GM12865 (cell line): Measurements from ENCODE around the gene PRPF39.
"Not testable (repeated sequence)": the region's sequence is repeated elsewhere in the genome, so short reads cannot be mapped to it uniquely, and the experiment has no call there.

Experiments used
- DNase-seq: peaks from one replicate; pipeline ENCODE4 v3.0.0; 2010; ENCODE audit warnings: low read depth
- H3K4me3 ChIP-seq: 2 replicates; pipeline ENCODE4 v1.5.1; 2011; ENCODE audit warnings: mild to moderate bottlenecking, low read depth, low read length, control low read depth
- CTCF ChIP-seq: IDR thresholded peaks from 2 replicates; pipeline ENCODE4 v1.5.1; 2011; ENCODE audit warnings: low read length, control low read depth, low read depth, inconsistent platforms; ENCODE audit not compliant: insufficient read depth; ENCODE audit errors: missing control alignments

Gene PRPF39

GRCh38 chr14:45135659-45136395 is 51.9 kb downstream of the PRPF39 start, which contains the start of gene FANCM:
TSS of gene FANCM (plus strand) at chr14:45135930. CDS start at chr14:45136032, 102 bp downstream.
- H3K4me3 ChIP-seq, result peak within 1 kb of the TSS; percentile 92
- DNase-seq, result peak; percentile 98
- no peak for TF ChIP-seq CTCF

- H3K4me3 ChIP-seq, result peak overlapping the region; percentile 92
- no peak for DNase-seq
- no peak for TF ChIP-seq CTCF
Measured at GRCh38 chr14:45136399-45136798, 52.5 kb downstream of the PRPF39 start.

- no peak overlapping the region for H3K4me3 ChIP-seq
- DNase-seq, result no peak
- no peak for TF ChIP-seq CTCF
Measured at GRCh38 chr14:45140661-45141187, 56.8 kb downstream of the PRPF39 start.

GRCh38 chr14:45142083-45142482 is 58.2 kb downstream of the PRPF39 start:
- not testable (repeated sequence) for DNase-seq, H3K4me3 ChIP-seq

GRCh38 chr14:45144658-45145057 is 60.7 kb downstream of the PRPF39 start:
- peak; percentile 31 for DNase-seq
- TF ChIP-seq CTCF, result no peak
- no peak overlapping the region for H3K4me3 ChIP-seq

- no peak for TF ChIP-seq CTCF
- peak; percentile 49 for DNase-seq
- H3K4me3 ChIP-seq, result no peak overlapping the region
Measured at GRCh38 chr14:45145214-45145613, 61.3 kb downstream of the PRPF39 start.

GRCh38 chr14:45149602-45150001 is 65.7 kb downstream of the PRPF39 start:
- no peak overlapping the region for H3K4me3 ChIP-seq
- TF ChIP-seq CTCF, result no peak
- no peak for DNase-seq
